HepG2 (cell line): Measurements from ENCODE around the gene BOLA2B.
A peak's percentile ranks its signal among the peaks of the same experiment; 100 is the strongest.

Source experiments
- CTCF ChIP-seq: sonication (generic); formaldehyde crosslinking; IDR thresholded peaks from 2 replicates; pipeline ENCODE4 v1.5.0; 2020; ENCODE audit warnings: mild to moderate bottlenecking, missing genetic modification reagents, moderate library complexity
- ZFX ChIP-seq: sonication (generic); formaldehyde crosslinking; IDR thresholded peaks from 2 replicates; pipeline ENCODE4 v1.4.0; 2020; ENCODE audit warnings: mild to moderate bottlenecking, low read depth, missing genetic modification reagents, moderate library complexity
- TF ChIP-seq, protein P1 (sequence below): sonication (generic); formaldehyde crosslinking; IDR thresholded peaks from 2 replicates; pipeline ENCODE4 v1.5.0; 2020; ENCODE audit warnings: missing genetic modification reagents

GRCh38 chr16:30183233-30184095, 10.0 kb downstream of the BOLA2B start, which contains the start of gene CORO1A:
- TF ChIP-seq CTCF (CRISPR knock-in tag), result no peak
- TF ChIP-seq, protein P1, sequence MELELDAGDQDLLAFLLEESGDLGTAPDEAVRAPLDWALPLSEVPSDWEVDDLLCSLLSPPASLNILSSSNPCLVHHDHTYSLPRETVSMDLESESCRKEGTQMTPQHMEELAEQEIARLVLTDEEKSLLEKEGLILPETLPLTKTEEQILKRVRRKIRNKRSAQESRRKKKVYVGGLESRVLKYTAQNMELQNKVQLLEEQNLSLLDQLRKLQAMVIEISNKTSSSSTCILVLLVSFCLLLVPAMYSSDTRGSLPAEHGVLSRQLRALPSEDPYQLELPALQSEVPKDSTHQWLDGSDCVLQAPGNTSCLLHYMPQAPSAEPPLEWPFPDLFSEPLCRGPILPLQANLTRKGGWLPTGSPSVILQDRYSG, result no peak
- peak; percentile 83 for TF ChIP-seq ZFX (CRISPR knock-in tag)
